Neural progenitor cell (in vitro differentiated cells): Measurements from ENCODE around the gene PAK1.

ENCODE experiments used
- EZH2phosphoT487 ChIP-seq: fragments of 200-600 bp; sonication (generic); IDR thresholded peaks from 2 replicates; pipeline ENCODE4 v1.6.1; 2017; ENCODE audit warnings: antibody characterized with exemption
- TF ChIP-seq, protein P1 (sequence below): fragments of 200-600 bp; sonication (generic); IDR thresholded peaks from 2 replicates; pipeline ENCODE4 v1.5.1; 2017; ENCODE audit warnings: antibody characterized with exemption, mild to moderate bottlenecking

DNA sequence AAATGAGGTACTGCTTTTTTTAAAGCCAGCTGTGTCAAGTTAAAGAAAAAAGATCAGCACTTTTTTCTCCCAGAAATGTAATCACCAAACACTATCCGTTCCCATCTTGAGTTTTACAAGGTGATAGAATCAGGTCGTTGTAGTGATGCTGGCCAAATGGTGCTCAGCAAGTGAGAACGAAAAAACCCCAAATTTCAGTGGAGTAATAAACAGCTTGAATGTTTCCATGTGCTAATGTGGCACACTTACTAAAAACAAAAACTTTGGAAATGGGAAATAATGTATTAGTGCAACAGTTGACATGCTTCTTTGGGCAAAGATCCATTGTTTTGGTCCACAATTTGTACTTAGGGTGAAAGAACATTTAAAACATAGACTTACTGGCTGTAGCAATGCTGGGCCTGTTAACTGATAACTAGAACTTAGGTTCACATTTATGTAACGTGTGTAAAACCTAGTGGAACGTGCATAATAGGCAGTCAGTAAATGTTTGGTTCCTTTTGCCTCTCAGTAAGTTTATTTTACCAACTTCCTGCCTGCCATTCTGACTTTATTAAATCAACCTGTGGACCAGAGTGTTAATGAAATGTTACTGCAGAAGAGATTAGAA is 157.1 kb downstream of the PAK1 start:
- TF ChIP-seq, protein P1, sequence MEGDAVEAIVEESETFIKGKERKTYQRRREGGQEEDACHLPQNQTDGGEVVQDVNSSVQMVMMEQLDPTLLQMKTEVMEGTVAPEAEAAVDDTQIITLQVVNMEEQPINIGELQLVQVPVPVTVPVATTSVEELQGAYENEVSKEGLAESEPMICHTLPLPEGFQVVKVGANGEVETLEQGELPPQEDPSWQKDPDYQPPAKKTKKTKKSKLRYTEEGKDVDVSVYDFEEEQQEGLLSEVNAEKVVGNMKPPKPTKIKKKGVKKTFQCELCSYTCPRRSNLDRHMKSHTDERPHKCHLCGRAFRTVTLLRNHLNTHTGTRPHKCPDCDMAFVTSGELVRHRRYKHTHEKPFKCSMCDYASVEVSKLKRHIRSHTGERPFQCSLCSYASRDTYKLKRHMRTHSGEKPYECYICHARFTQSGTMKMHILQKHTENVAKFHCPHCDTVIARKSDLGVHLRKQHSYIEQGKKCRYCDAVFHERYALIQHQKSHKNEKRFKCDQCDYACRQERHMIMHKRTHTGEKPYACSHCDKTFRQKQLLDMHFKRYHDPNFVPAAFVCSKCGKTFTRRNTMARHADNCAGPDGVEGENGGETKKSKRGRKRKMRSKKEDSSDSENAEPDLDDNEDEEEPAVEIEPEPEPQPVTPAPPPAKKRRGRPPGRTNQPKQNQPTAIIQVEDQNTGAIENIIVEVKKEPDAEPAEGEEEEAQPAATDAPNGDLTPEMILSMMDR: no peak
- TF ChIP-seq EZH2phosphoT487: no peak
